HEK293 (cell line): Measurements from ENCODE around the gene ACAP3.

ENCODE experiments used
- KLF8 ChIP-seq: fragments of 450-650 bp; formaldehyde crosslinking; IDR thresholded peaks from 2 replicates; pipeline ENCODE4 v1.5.1; 2016; ENCODE audit warnings: missing biosample characterization, missing genetic modification characterization
- ZNF274 ChIP-seq, 2 experiments: fragments of 200-500 bp in 1 of 2; fragments of 450-650 bp in 1 of 2; sonication (Bioruptor generic) in 1 of 2; formaldehyde crosslinking in 1 of 2; IDR thresholded peaks; 2 replicates each; pipeline versions ENCODE4 v1.5.1 to v1.6.1; 2014 to 2016; ENCODE audit warnings: borderline replicate concordance in 1 of 2, inconsistent platforms in 1 of 2, low read length in 1 of 2, missing biosample characterization in 1 of 2, missing genetic modification characterization in 1 of 2
- ZSCAN30 ChIP-seq: fragments of 450-650 bp; IDR thresholded peaks from 2 replicates; pipeline ENCODE4 v1.5.1; 2018; ENCODE audit warnings: missing biosample characterization, mild to moderate bottlenecking, missing genetic modification characterization, moderate library complexity
- TF ChIP-seq, protein P1 (sequence below): fragments of 450-650 bp; formaldehyde crosslinking; IDR thresholded peaks from 2 replicates; pipeline ENCODE4 v1.5.1; 2016; ENCODE audit warnings: missing biosample characterization, missing genetic modification characterization
- TF ChIP-seq, protein P2 (sequence below): fragments of 450-650 bp; formaldehyde crosslinking; IDR thresholded peaks from 2 replicates; pipeline ENCODE4 v1.5.1; 2016; ENCODE audit warnings: missing biosample characterization, missing genetic modification characterization

DNA sequence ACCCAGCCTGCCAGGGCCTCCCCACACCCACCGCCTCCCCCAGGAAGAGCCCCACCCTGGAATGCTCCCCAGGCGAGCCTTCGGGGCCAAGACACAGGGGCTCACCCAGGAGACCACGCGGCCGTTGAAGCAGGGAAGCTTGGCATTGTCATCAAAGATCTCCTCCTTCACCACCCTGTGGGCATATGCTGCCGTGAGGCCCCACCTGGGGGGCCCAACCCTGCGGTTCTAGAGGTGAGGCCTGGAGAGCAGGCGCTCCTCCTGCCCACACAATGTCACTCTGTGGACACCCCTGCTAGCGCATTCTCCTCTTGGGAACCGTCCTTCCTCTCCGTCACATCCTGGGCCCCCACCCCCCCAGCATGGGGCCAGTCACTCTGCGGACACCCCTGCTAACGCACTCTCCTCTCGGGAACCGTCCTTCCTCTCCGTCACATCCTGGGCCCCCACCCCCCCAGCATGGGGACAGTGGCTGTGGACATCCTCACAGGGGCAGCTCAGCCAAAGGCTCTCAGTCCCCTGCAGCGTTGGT lies 34.9 kb upstream of the ACAP3 start:
- TF ChIP-seq, protein P1, sequence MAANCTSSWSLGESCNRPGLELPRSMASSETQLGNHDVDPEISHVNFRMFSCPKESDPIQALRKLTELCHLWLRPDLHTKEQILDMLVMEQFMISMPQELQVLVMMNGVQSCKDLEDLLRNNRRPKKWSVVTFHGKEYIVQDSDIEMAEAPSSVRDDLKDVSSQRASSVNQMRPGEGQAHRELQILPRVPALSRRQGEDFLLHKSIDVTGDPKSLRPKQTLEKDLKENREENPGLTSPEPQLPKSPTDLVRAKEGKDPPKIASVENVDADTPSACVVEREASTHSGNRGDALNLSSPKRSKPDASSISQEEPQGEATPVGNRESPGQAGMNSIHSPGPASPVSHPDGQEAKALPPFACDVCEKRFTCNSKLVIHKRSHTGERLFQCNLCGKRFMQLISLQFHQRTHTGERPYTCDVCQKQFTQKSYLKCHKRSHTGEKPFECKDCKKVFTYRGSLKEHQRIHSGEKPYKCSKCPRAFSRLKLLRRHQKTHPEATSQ (tag by site-specific recombination): no peak
- TF ChIP-seq, protein P2, sequence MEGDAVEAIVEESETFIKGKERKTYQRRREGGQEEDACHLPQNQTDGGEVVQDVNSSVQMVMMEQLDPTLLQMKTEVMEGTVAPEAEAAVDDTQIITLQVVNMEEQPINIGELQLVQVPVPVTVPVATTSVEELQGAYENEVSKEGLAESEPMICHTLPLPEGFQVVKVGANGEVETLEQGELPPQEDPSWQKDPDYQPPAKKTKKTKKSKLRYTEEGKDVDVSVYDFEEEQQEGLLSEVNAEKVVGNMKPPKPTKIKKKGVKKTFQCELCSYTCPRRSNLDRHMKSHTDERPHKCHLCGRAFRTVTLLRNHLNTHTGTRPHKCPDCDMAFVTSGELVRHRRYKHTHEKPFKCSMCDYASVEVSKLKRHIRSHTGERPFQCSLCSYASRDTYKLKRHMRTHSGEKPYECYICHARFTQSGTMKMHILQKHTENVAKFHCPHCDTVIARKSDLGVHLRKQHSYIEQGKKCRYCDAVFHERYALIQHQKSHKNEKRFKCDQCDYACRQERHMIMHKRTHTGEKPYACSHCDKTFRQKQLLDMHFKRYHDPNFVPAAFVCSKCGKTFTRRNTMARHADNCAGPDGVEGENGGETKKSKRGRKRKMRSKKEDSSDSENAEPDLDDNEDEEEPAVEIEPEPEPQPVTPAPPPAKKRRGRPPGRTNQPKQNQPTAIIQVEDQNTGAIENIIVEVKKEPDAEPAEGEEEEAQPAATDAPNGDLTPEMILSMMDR (tag by site-specific recombination): no peak
- TF ChIP-seq ZNF274 (IDR thresholded peaks at IDR 0.05; ENCODE audit: low read length): no peak
- no peak for TF ChIP-seq ZNF274 (tag by site-specific recombination; IDR thresholded peaks at IDR 0.05; ENCODE audit: borderline replicate concordance)
- TF ChIP-seq ZSCAN30 (tag by site-specific recombination): no peak
- TF ChIP-seq KLF8: no peak
